Uterus (tissue), 2 donors: ENCODE results near the gene EFEMP1.

Experiments
- POLR2A ChIP-seq, 2 donors: fragments of 450-650 bp; IDR thresholded peaks; one replicate each; pipeline ENCODE4 v1.6.1; 2016; ENCODE audit warnings: antibody characterized with exemption in 2 of 2, mild to moderate bottlenecking in 1 of 2, moderate library complexity in 1 of 2
- TF ChIP-seq, protein P1 (sequence below), 4 experiments: fragments of 200-600 bp in 2 of 4; fragments of 450-650 bp in 2 of 4; sonication (generic) in 2 of 4; IDR thresholded peaks; one replicate each; pipeline ENCODE4 v1.5.1; 2016 to 2019; ENCODE audit warnings: antibody characterized with exemption in 4 of 4, mild to moderate bottlenecking in 2 of 4, moderate library complexity in 1 of 4

DNA sequence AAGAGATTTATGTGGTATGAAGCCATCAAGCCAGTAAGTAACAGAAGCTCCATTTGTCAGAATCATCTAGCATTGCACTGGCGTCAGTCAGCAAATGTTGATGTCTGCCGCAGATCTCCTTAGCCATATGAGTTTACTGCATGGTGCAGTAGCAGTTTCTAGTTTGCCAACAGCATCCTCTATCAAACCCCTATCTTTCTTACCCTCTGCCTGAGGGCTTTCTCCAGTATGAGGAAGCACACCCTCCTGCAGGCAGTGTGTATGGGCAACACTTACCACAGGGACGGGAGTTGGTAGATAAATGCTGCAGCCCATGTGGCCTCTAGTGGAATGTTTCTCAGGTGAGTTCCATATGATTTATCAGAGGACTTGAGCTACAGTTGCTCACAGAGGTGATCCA, 63.7 kb downstream of the EFEMP1 start:
- TF ChIP-seq, protein P1, sequence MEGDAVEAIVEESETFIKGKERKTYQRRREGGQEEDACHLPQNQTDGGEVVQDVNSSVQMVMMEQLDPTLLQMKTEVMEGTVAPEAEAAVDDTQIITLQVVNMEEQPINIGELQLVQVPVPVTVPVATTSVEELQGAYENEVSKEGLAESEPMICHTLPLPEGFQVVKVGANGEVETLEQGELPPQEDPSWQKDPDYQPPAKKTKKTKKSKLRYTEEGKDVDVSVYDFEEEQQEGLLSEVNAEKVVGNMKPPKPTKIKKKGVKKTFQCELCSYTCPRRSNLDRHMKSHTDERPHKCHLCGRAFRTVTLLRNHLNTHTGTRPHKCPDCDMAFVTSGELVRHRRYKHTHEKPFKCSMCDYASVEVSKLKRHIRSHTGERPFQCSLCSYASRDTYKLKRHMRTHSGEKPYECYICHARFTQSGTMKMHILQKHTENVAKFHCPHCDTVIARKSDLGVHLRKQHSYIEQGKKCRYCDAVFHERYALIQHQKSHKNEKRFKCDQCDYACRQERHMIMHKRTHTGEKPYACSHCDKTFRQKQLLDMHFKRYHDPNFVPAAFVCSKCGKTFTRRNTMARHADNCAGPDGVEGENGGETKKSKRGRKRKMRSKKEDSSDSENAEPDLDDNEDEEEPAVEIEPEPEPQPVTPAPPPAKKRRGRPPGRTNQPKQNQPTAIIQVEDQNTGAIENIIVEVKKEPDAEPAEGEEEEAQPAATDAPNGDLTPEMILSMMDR (IDR thresholded peaks at IDR 0.05) = no peak
- TF ChIP-seq POLR2A (IDR thresholded peaks at IDR 0.05) = no peak
